NCI-H2029 (cell line): ENCODE results near the gene SEL1L2.
A peak's percentile ranks its signal among the peaks of the same experiment; 100 is the strongest.
"Not testable (repeated sequence)": the region's sequence is repeated elsewhere in the genome, so short reads cannot be mapped to it uniquely, and the experiment has no call there.

Source experiments
- DNase-seq: peaks from one replicate; lab custom pipeline; 2025; lab: John Stamatoyannopoulos, UW

Gene SEL1L2

GRCh38 chr20:13990465-13990864 lies at the start of gene SEL1L2:
TSS of gene SEL1L2 (minus strand) at chr20:13990614. CDS start at chr20:13990534, 80 bp downstream.
- peak; percentile 5 for DNase-seq

- DNase-seq: no peak
Observed at GRCh38 chr20:14036567-14036966, 46.2 kb upstream of the SEL1L2 start.

- no peak for DNase-seq
Observed at GRCh38 chr20:14033310-14033709, 42.9 kb upstream of the SEL1L2 start.

DNA sequence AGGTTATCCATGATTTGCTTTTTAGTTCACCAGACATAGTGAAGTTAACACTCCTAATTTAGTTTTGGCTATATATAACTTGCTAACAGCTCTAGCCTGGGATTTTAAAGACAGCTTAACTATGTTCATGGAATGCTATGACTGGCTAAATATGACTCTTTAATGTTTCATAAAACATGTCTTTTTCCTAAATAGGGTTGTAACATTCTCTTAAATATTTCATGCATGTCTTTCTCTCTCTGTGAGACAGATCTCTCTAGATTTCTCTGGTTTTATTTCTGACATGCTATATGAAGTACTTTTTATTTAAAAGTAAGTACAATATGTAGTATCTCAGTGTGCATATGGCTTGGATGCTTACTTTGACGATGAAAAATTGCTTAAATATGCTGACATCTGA lies 40.6 kb upstream of the SEL1L2 start:
- no peak for DNase-seq

DNA sequence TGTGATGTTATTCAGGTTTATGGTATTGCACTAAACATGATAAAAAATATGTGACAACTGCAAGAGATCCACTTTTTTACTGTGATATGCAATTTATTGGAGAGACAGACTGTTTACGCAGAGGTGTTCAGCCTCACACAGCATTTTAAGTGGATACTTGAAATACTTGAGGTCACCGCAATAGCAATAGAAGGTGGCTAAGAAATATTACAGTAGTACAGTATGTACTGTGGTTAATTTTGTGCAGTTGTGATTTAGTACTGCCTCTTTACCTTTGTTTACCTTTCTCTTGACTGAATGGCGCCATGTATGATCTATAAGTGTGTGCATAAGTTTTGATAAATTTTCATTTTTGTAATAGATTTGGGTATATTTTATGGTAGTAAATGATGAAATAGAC lies 22.3 kb upstream of the SEL1L2 start:
- DNase-seq: peak; percentile 3

DNA sequence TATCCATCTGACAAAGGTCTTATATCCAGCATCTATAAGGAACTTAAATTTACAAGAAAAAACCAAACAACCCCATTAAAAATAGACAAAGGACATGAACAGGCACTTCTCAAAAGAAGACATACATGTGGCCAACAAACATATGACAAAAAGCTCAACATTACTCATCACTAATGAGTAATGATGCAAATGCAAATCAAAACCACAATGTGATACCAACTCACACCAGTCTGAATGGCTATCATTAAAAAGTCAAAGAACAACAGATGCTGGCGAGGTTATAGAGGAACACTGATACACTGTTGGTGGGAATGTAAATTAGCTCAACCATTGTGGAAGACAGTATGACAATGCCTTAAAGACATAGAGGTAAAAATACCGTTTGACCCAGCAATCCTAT lies 18.8 kb upstream of the SEL1L2 start:
- DNase-seq: no peak

DNA sequence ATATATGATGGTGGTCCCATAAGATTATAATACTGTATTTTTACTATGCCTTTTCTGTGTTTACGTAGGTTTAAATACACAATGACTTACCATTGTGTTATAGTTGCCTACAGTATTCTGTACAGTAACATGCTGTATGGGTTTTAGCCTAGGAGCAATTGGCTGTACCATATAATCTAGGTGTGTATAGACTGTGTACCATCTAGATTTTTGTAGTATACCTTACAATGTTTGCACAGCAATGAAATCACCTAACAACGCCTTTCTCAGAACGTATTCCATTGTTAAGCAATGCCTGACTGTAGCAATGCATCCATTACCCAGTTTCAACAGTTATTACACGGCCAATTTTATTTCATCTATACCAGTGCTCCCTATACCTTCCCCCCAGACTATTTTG lies 15.6 kb upstream of the SEL1L2 start:
- no peak for DNase-seq

GRCh38 chr20:14000917-14001316 lies 10.5 kb upstream of the SEL1L2 start:
- no peak for DNase-seq

DNA sequence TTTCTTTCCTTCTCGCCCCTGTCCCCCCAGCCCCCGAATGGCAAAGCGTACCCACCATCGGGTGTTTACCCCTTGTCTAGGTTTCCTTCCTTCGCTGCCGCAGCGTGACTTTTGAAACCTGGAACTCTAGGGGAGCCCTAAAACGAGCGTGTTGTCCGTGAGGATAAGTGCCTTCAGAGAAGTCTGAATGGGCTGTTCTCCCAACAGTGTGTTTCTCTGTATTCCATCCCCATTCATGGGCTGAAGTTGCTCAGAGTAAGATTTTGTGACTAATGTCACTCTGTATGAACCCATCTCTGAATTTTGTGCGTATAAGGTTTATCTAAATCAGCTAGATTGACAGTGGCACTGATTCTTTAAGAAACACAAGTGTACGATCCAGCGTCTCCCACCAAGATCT lies 5.9 kb upstream of the SEL1L2 start:
- DNase-seq: no peak

GRCh38 chr20:13995841-13996240 lies 5.4 kb upstream of the SEL1L2 start:
- DNase-seq: peak; percentile 67

GRCh38 chr20:13995086-13995665 lies 4.8 kb upstream of the SEL1L2 start, which contains the start of gene MACROD2:
TSS of gene MACROD2 (plus strand) at chr20:13995516.
- peak; percentile 100 for DNase-seq

DNA sequence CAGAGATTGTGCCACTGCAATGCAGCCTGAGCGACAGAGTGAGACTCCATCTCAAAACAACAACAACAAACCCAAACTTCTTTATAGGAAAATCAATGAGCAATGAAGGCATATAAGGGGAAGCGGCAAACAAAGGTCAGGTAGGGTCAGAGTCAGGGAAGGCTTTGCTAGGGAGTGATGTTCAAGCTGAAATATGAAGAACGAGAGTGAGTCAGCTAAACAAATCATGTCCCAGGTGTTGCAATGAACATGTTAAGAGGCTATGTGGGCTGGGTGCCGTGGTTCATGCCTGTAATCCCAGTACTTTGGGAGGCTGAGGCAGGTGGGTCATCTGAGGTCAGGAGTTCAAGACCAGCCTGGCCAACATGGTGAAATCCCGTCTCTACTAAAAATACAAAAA lies 1.5 kb upstream of the SEL1L2 start:
- not testable (repeated sequence) for DNase-seq

GRCh38 chr20:13991311-13991710 lies 897 bp upstream of the SEL1L2 start:
- DNase-seq: no peak

DNA sequence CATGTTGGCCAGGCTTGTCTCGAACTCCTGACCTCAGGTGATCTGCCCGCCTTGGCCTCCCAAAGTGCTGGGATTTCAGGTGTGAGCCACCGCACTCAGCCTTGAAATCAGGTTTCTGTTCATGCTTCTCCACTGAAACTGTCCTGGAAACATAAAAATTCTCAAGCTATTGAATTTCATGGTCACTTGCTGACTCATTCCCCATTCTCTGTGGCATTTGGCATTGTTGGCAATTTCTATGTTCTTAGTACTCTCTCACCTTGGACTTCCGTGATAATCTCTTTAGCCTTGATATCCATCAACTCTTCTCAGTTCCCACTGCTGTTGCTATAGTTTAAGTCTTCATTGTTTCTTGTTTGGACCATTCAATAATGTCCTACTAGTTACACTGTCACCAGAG lies 6.2 kb downstream of the SEL1L2 start:
- no peak for DNase-seq

DNA sequence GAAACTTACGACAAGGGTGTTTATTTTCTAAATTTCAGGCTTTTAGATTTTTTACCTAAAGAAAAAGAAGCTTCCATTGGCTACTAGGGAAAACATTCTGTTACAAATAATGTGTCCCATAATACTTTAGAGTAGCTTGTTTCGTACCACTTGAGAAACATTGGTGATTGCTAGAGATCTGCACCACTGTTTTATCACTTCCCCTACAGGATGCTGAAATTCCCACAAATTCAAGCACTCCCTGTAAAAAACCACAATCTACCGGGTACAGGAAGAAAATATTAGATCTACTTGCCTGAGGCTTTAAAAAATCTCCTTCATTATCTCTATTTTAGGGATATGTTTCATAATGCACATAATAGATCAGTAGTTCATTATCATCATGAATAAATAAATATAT lies 29.9 kb downstream of the SEL1L2 start:
- DNase-seq: no peak

- DNase-seq: no peak
Observed at GRCh38 chr20:13960119-13960518, 30.3 kb downstream of the SEL1L2 start.

GRCh38 chr20:13953227-13953626 lies 37.2 kb downstream of the SEL1L2 start:
- no peak for DNase-seq

- no peak for DNase-seq
Observed at GRCh38 chr20:13947719-13948118, 42.7 kb downstream of the SEL1L2 start.

DNA sequence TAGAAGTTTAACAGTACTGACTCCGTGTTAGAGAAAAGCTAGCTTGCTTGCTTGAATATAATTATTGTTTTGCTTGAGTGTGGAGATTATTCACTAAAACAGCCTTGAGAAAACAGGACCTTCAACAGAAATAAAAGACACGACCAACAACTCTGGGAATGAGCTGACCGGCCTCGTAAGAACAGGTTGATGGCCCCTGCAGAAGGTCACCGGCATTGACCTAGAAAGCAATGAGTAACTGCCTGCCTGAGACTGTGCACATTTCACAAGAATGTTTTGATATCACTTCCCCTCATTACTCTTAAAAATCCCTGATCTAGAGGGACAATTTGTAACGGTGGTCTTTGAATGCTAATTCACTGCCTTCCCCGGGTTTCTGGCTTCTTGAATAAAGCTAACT lies 49.4 kb downstream of the SEL1L2 start:
- DNase-seq: no peak

DNA sequence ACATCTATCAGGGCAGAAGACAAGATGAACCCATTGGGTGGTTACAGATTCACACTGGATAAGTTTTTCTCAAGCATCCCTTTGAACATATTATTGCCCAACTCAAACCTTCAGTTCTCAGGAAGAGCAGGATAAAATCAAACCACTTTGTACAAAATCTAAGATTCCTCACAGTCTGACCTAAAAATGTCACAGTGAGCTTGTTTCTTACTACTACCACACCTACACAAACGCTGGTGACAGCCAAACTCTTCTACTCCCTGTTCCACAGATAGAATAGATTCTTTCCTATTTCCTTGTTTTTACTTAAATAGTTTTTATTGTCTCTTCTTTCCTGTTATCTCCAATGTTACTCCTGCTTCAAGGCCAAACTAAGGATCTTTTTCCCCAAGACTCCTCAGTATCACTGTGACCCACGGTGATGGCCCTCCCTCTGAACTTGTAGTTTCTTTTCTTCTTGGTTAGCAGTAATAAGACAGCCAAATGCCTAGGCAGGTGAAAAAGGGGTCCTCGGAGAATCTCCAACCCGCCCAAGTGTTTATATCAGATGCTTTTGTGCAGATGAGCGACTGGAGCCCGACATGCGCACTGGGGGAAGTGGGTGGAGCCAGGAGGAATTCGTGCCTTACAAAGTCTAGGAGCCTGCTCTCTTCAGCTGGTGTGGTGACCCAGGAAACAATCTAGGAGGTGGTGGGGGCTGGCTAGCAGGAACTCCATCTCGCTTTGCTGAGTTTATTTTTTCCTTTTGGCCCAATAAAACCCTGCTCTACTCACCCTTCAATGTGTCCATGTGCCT lies 53.4 kb downstream of the SEL1L2 start:
- DNase-seq: no peak

- no peak for DNase-seq
Observed at GRCh38 chr20:13934992-13935894, 55.2 kb downstream of the SEL1L2 start.

DNA sequence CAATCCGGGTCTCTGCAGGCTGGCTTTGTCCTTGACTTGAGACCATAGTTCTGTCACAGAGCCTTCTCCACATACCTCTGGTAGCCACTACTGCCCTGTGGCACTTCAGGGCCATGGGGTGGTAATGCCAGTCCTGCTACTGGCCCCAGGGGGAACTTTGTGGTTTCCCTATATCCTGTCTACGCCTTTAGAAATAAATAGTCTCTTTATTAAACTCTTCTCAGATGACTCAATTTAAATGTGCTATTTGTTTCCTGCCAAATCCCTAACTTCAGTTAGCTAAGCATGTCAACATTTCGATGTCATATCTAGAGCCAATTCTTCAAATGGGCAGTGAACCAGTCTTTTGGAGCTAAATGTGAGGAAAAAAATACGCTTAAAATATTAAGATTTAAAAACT lies 60.1 kb downstream of the SEL1L2 start:
- DNase-seq: no peak

GRCh38 chr20:13929836-13930235 lies 60.6 kb downstream of the SEL1L2 start:
- no peak for DNase-seq
